H1 (cell line): Measurements from ENCODE around the gene RECK. TPM values are rescaled to one million over a fixed set of nuclear protein-coding genes. Genes with fewer than 3 reads are reported as not detected.

Experiments used
- CTCF ChIA-PET: fragments of 300-600 bp; sonication (Branson Sonifier 250); formaldehyde crosslinking; loops from one replicate; lab custom pipeline; 2021; ENCODE audit not compliant: partially characterized antibody; lab: Charles Lee
- POLR2A ChIA-PET: fragments of 300-600 bp; sonication (Branson Sonifier 250); formaldehyde crosslinking; loops from one replicate; lab custom pipeline; 2021; ENCODE audit warnings: inconsistent platforms; ENCODE audit not compliant: partially characterized antibody; lab: Charles Lee
- DNase-seq, 2 experiments: peaks; one replicate each; pipeline versions ENCODE4 v3.0.0 to v3.0.0-alpha.2; 2010 to 2022; ENCODE audit warnings: low spot score in 2 of 2, low read depth in 1 of 2, mixed read lengths in 1 of 2
- FAIRE-seq: peaks from 2 replicates; lab custom pipeline; 2011; peaks lifted over from hg19 to GRCh38; lab: Jason Lieb, UNC
- H2AFZ ChIP-seq: 2 replicates; pipeline ENCODE4 v1.8.1; 2012; ENCODE audit warnings: low read length, inconsistent platforms
- H2AK5ac ChIP-seq: 2 replicates; pipeline ENCODE4 v1.6.1; 2013; ENCODE audit warnings: low read depth, low read length
- H2BK120ac ChIP-seq: replicated peaks from 2 replicates; pipeline ENCODE3; 2013; ENCODE audit warnings: low read depth, low read length, inconsistent platforms
- H2BK12ac ChIP-seq: 2 replicates; pipeline ENCODE4 v1.6.1; 2013; ENCODE audit warnings: low read depth, low read length
- H2BK15ac ChIP-seq: 2 replicates; pipeline ENCODE4 v1.6.1; 2013; ENCODE audit warnings: low read length
- H2BK20ac ChIP-seq: 2 replicates; pipeline ENCODE4 v1.6.1; 2013; ENCODE audit warnings: low read length
- H2BK5ac ChIP-seq: 2 replicates; pipeline ENCODE4 v1.6.1; 2013; ENCODE audit warnings: low read depth, low read length
- H3K14ac ChIP-seq: 2 replicates; pipeline ENCODE4 v1.6.1; 2013; ENCODE audit warnings: inconsistent platforms; ENCODE audit not compliant: insufficient read length
- H3K18ac ChIP-seq: 2 replicates; pipeline ENCODE4 v1.6.1; 2013; ENCODE audit warnings: low read length; ENCODE audit errors: extremely low read depth
- H3K23ac ChIP-seq: 2 replicates; pipeline ENCODE4 v1.6.1; 2013; ENCODE audit warnings: inconsistent platforms; ENCODE audit not compliant: insufficient read length
- H3K23me2 ChIP-seq: 2 replicates; pipeline ENCODE4 v1.6.1; 2013; ENCODE audit warnings: low read depth, low read length
- H3K27ac ChIP-seq: 2 replicates; pipeline ENCODE4 v1.6.1; 2011; ENCODE audit warnings: low read depth, low read length, inconsistent platforms
- H3K27me3 ChIP-seq, 4 experiments: replicated peaks in 1 of 4; 1 replicate in 1 of 4; 2 replicates in 3 of 4; pipeline versions ENCODE4 v1.6.1 to v1.8.1; 2011 to 2013; ENCODE audit warnings: low read length in 3 of 4, mild to moderate bottlenecking in 3 of 4, inconsistent platforms in 2 of 4, mixed read lengths in 2 of 4, moderate library complexity in 1 of 4; ENCODE audit not compliant: control insufficient read depth in 3 of 4, insufficient read depth in 3 of 4; ENCODE audit errors: extremely low read depth in 1 of 4
- H3K36me3 ChIP-seq, 4 experiments: 2 replicates each; pipeline versions ENCODE4 v1.6.1 to v1.8.1; 2011 to 2013; ENCODE audit warnings: mild to moderate bottlenecking in 4 of 4, low read length in 3 of 4, moderate library complexity in 2 of 4, control low read depth in 1 of 4, inconsistent platforms in 1 of 4; ENCODE audit not compliant: insufficient read depth in 4 of 4, control insufficient read depth in 2 of 4
- H3K4ac ChIP-seq: replicated peaks from 2 replicates; pipeline ENCODE3; 2013; ENCODE audit warnings: low read length, low read depth, mixed read lengths, inconsistent platforms; ENCODE audit not compliant: insufficient read length
- H3K4me1 ChIP-seq, 4 experiments: replicated peaks in 1 of 4; 1 replicate in 1 of 4; 2 replicates in 3 of 4; pipeline versions ENCODE4 v1.6.1 to v1.8.1; 2011 to 2013; ENCODE audit warnings: low read length in 3 of 4, inconsistent platforms in 2 of 4, mixed read lengths in 1 of 4; ENCODE audit not compliant: insufficient read depth in 4 of 4, control insufficient read depth in 3 of 4
- H3K4me2 ChIP-seq, 2 experiments: 2 replicates each; pipeline versions ENCODE4 v1.6.1 to v1.8.1; 2011 to 2013; ENCODE audit warnings: low read depth in 2 of 2, low read length in 2 of 2, control low read depth in 1 of 2, inconsistent platforms in 1 of 2, mild to moderate bottlenecking in 1 of 2; ENCODE audit not compliant: insufficient read depth in 1 of 2
- H3K4me3 ChIP-seq, 4 experiments: fragments of 200-600, 300-600 bp in 1 of 4; sonication (generic), shearing (Covaris generic), sonication (Bioruptor Twin) in 1 of 4; 2 replicates each; pipeline versions ENCODE4 v1.5.1 to v1.8.1; 2011 to 2016; ENCODE audit warnings: low read length in 4 of 4, low read depth in 3 of 4, control low read depth in 2 of 4, inconsistent platforms in 2 of 4, mild to moderate bottlenecking in 2 of 4, mixed read lengths in 1 of 4, moderate library complexity in 1 of 4; ENCODE audit not compliant: insufficient read depth in 2 of 4; ENCODE audit errors: extremely low read depth in 1 of 4
- H3K56ac ChIP-seq: replicated peaks from 2 replicates; pipeline ENCODE3; 2013; ENCODE audit warnings: low read depth, mild to moderate bottlenecking, mixed read lengths, low read length, inconsistent platforms; ENCODE audit not compliant: insufficient read length
- H3K79me1 ChIP-seq: 2 replicates; pipeline ENCODE4 v1.6.1; 2013; ENCODE audit warnings: low read depth, low read length, control low read depth
- H3K79me2 ChIP-seq, 2 experiments: 2 replicates each; pipeline versions ENCODE4 v1.6.1 to v1.8.1; 2012 to 2013; ENCODE audit warnings: low read length in 2 of 2, mild to moderate bottlenecking in 2 of 2, inconsistent platforms in 1 of 2; ENCODE audit not compliant: insufficient read depth in 2 of 2, control insufficient read depth in 1 of 2
- H3K9ac ChIP-seq, 4 experiments: replicated peaks in 1 of 4; 1 replicate in 1 of 4; 2 replicates in 3 of 4; pipeline versions ENCODE4 v1.6.1 to v1.8.1; 2011 to 2013; ENCODE audit warnings: low read depth in 3 of 4, low read length in 3 of 4, control low read depth in 2 of 4, mild to moderate bottlenecking in 2 of 4, moderate library complexity in 2 of 4, inconsistent platforms in 1 of 4; ENCODE audit errors: extremely low read depth in 1 of 4
- H3K9me3 ChIP-seq, 2 experiments: 2 replicates each; pipeline versions ENCODE4 v1.6.1 to v1.8.1; 2012 to 2013; ENCODE audit warnings: mild to moderate bottlenecking in 2 of 2, moderate library complexity in 2 of 2, control low read depth in 1 of 2, inconsistent platforms in 1 of 2, low read depth in 1 of 2, low read length in 1 of 2, mixed read lengths in 1 of 2; ENCODE audit not compliant: insufficient read depth in 2 of 2
- H4K20me1 ChIP-seq, 2 experiments: replicated peaks in 1 of 2; 2 replicates each; pipeline versions ENCODE3 to v1.8.1; 2011 to 2013; ENCODE audit warnings: inconsistent platforms in 2 of 2, low read length in 2 of 2, mild to moderate bottlenecking in 1 of 2; ENCODE audit not compliant: insufficient read depth in 2 of 2, control insufficient read depth in 1 of 2
- H4K5ac ChIP-seq: 2 replicates; pipeline ENCODE4 v1.6.1; 2013; ENCODE audit warnings: low read length, low read depth, mixed read lengths, inconsistent platforms; ENCODE audit not compliant: insufficient read length
- H4K8ac ChIP-seq: 2 replicates; pipeline ENCODE4 v1.8.0; 2013; ENCODE audit warnings: mild to moderate bottlenecking, moderate library complexity, low read length, inconsistent platforms; ENCODE audit not compliant: insufficient read depth; ENCODE audit errors: extremely low read depth
- H4K91ac ChIP-seq: replicated peaks from 2 replicates; pipeline ENCODE3; 2013; ENCODE audit warnings: low read length, mixed read lengths, inconsistent platforms; ENCODE audit not compliant: insufficient read length
- CEBPB ChIP-seq: IDR thresholded peaks from 2 replicates; pipeline ENCODE4 v1.6.1; 2012; ENCODE audit warnings: low read depth, low read length
- CHD1 ChIP-seq: IDR thresholded peaks from 2 replicates; pipeline ENCODE4 v1.6.1; 2012; ENCODE audit warnings: low read depth, low read length, improper control_type of control experiment
- GTF2F1 ChIP-seq: IDR thresholded peaks from 2 replicates; pipeline ENCODE4 v1.6.1; 2012; ENCODE audit warnings: low read depth, low read length, improper control_type of control experiment, borderline replicate concordance
- HDAC6 ChIP-seq: IDR thresholded peaks from one replicate; pipeline ENCODE4 v1.7.1; 2012; ENCODE audit warnings: low read depth, mild to moderate bottlenecking, inconsistent platforms, low read length, moderate library complexity
- PHF8 ChIP-seq: fragments of 200-600 bp; sonication (generic); conservative IDR thresholded peaks from 2 replicates; pipeline ENCODE4 v1.7.1; 2012; ENCODE audit warnings: low read depth, mild to moderate bottlenecking, inconsistent platforms, low read length, moderate library complexity
- RAD21 ChIP-seq, 2 experiments: IDR thresholded peaks in 1 of 2; conservative IDR thresholded peaks in 1 of 2; 2 replicates each; pipeline ENCODE4 v1.6.1; 2011; ENCODE audit warnings: low read depth in 2 of 2, low read length in 2 of 2, improper control_type of control experiment in 1 of 2, inconsistent platforms in 1 of 2, mild to moderate bottlenecking in 1 of 2, moderate library complexity in 1 of 2
- RFX5 ChIP-seq: IDR thresholded peaks from 2 replicates; pipeline ENCODE4 v1.6.1; 2011; ENCODE audit warnings: low read depth, low read length, improper control_type of control experiment, borderline replicate concordance
- SAP30 ChIP-seq: fragments of 300-600 bp; sonication (generic); IDR thresholded peaks from 2 replicates; pipeline ENCODE4 v1.7.1; 2012; ENCODE audit warnings: low read length, moderate library complexity, mild to moderate bottlenecking, inconsistent platforms; ENCODE audit not compliant: insufficient read depth, insufficient replicate concordance
- SP4 ChIP-seq: IDR thresholded peaks from 2 replicates; pipeline ENCODE4 v1.6.1; 2012; ENCODE audit warnings: low read length, inconsistent platforms
- SUZ12 ChIP-seq: fragments of 200-600 bp; sonication (generic); IDR thresholded peaks from 2 replicates; pipeline ENCODE4 v1.6.1; 2012; ENCODE audit warnings: mild to moderate bottlenecking, inconsistent platforms, low read length, moderate library complexity, mixed read lengths
- TCF12 ChIP-seq: IDR thresholded peaks from 2 replicates; pipeline ENCODE4 v1.6.1; 2011; ENCODE audit warnings: low read depth, mild to moderate bottlenecking, low read length
- WGBS, 2 experiments: shearing (Covaris generic) in 1 of 2; methylation state at CpG; one replicate each; pipeline versions ENCODE4 v1.1.6 to v1.1.7; 2013 to 2015; ENCODE audit warnings: low lambda C conversion rate in 2 of 2, mixed read lengths in 2 of 2, inconsistent platforms in 1 of 2, low coverage in 1 of 2, missing lambda C conversion rate in 1 of 2; ENCODE audit not compliant: insufficient replicate concordance in 2 of 2, insufficient coverage in 1 of 2, insufficient read length in 1 of 2; ENCODE audit errors: extremely low coverage in 1 of 2, missing lambda C conversion rate in 1 of 2; 5-methylcytosine and 5-hydroxymethylcytosine counted together
- polyA plus RNA-seq, 7 experiments: library from polyadenylated mRNA; depleted of rRNA in 3 of 7; stranded (reverse) in 5 of 7; unstranded in 2 of 7; fragments of >200 nt in 5 of 7; fragments of 200-250 nt in 2 of 7; gene quantifications; 1 replicate in 5 of 7; 2 replicates in 1 of 7; 4 replicates in 1 of 7; pipeline versions ENCODE4 v1.2.1 to v1.2.3, GENCODE V29; 2011 to 2013; ENCODE audit warnings: missing spikeins in 2 of 7, mixed read lengths in 2 of 7
- total RNA-seq: library from RNA; stranded (reverse); fragmentation: NEBNext Ultra II Directional; extraction: Animal tissue kit (Norgen Biotek cat#: 25700); gene quantifications from 2 replicates; pipeline ENCODE4 v1.2.1, GENCODE V29; 2021

RECK gene
- total and polyA plus RNA-seq, 2 of the 8 experiments (the other 6 are each of a cell fraction or from before 2014, with no cell fraction given): 5.4 to 9.8 TPM

GRCh38 chr9:36154331-36154952 is 117.7 kb downstream of the RECK start:
- Histone ChIP-seq H4K8ac (no peak overlapping the region), H3K14ac (no peak overlapping the region), H3K9ac (peak overlapping the region in 1 of 4 experiments; percentile 37; a peak in 3 of 7 replicates), H2BK12ac (no peak overlapping the region), H2BK15ac (no peak overlapping the region), H4K5ac (no peak overlapping the region), H3K4me2 (no peak overlapping the region), H4K20me1 (no peaks in the 10 kb centered on the region), H3K18ac (no peak overlapping the region), H3K4me3 (no peak overlapping the region), H3K27me3 (no peaks in the 10 kb centered on the region), H2BK120ac (no peak overlapping the region), H3K27ac (no peak overlapping the region), H3K56ac (no peak overlapping the region), H3K79me2 (no peaks in the 10 kb centered on the region), H2BK20ac (no peak overlapping the region), H3K23ac (no peak overlapping the region), H3K23me2 (no peaks in the 10 kb centered on the region), H3K79me1 (no peaks in the 10 kb centered on the region), H3K9me3 (peaks cover 6 to 8% of the 10 kb centered on the region in 2 experiments), H3K4ac (no peak overlapping the region), H3K36me3 (peaks cover 0 to 4% (median 0%) of the 10 kb centered on the region in 4 experiments; a peak in 2 of 8 replicates), H4K91ac (no peak overlapping the region), H2AFZ (no peak overlapping the region), H2AK5ac (no peak overlapping the region), H2BK5ac (no peak overlapping the region), H3K4me1 (no peaks in the 10 kb centered on the region)
- no peak for FAIRE-seq
- CTCF ChIA-PET: interaction anchor here (2.0 to 3.7 kb wide), 3 partner anchors 11 to 15 kb away, joined by 8 to 22 read pairs (median 9); no protein-coding TSS in a partner anchor
- POLR2A ChIA-PET: interaction anchor here (0.9 to 1.0 kb wide), 2 partner anchors 9 to 24 kb away, joined by 3 read pairs; no protein-coding TSS in a partner anchor
- 90% methylated on average over 11 of the region's 11 CpGs; no CpG with 5 or more reads in 1 of the 2 experiments for WGBS, 2 experiments
- no peak for DNase-seq
- no peak for TF ChIP-seq RFX5
- TF ChIP-seq RAD21 (IDR thresholded peaks at IDR 0.05 in 1 of 2, conservative IDR thresholded peaks at IDR 0.05 in 1 of 2; ENCODE audit: low read depth in 2 of 2, low read length in 2 of 2): no peak
- TF ChIP-seq TCF12: no peak
- no peak for TF ChIP-seq HDAC6
- no peak for TF ChIP-seq CEBPB
- TF ChIP-seq GTF2F1: no peak
- TF ChIP-seq SP4: no peak
- TF ChIP-seq SUZ12: no peak
- TF ChIP-seq SAP30: no peak
- TF ChIP-seq PHF8: no peak
- TF ChIP-seq CHD1: no peak
